Mucosa of gallbladder (tissue), 1 donor: ENCODE results near the gene PCNX2. TPM values are rescaled to one million over a fixed set of nuclear protein-coding genes. Genes with fewer than 3 reads are reported as not detected.

Experiments
- DNase-seq: peaks from one replicate; pipeline ENCODE4 v3.0.0-alpha.2; 2020; ENCODE audit warnings: low spot score
- total RNA-seq: library from RNA; stranded (reverse); gene quantifications from one replicate; pipeline ENCODE4 v1.2.1, GENCODE V29; 2021
- donor health status: DM: no; HTN: no; CAD: no.

Gene PCNX2
- total RNA-seq, 1 donor from 2014 or later, result 28.4 TPM

DNA sequence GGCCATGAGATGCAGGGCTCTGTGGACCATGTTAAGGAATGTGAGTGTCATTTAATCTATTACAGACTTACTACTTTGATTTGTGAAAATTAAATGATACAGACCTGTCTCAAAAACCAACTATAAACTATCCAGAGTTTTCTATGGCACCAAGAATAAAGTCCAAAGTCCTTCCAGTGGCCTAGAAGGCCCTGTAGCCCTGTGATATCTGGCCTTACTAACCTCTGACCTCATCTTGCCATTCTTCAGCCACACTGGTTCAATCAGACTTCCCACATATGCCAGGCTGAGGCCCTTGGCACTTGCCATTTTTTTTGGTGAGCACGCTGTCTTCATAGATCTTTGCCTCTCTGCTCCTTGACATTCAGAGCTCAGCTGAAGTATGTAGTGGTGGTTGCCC lies 337.5 kb downstream of the PCNX2 start:
- no peak for DNase-seq

DNA sequence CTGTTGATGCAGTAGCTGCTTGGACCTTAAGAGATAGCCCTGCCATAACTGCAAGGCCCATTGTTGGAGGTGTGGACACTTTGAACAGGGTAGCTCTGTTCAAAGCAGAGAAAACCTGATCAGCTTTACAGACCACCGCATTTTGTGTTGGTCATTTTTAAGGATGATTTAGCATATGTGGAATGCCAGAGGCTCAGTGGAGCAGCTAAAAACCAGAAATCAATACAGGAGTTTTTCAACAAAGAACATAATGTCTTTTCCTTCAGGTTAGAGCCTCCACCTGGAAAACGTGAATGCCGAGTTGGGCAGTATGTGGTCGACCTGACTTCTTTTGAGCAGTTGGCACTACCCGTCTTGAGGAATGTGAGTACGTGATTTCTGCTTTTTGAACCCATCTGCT lies 339.4 kb downstream of the PCNX2 start:
- no peak for DNase-seq

DNA sequence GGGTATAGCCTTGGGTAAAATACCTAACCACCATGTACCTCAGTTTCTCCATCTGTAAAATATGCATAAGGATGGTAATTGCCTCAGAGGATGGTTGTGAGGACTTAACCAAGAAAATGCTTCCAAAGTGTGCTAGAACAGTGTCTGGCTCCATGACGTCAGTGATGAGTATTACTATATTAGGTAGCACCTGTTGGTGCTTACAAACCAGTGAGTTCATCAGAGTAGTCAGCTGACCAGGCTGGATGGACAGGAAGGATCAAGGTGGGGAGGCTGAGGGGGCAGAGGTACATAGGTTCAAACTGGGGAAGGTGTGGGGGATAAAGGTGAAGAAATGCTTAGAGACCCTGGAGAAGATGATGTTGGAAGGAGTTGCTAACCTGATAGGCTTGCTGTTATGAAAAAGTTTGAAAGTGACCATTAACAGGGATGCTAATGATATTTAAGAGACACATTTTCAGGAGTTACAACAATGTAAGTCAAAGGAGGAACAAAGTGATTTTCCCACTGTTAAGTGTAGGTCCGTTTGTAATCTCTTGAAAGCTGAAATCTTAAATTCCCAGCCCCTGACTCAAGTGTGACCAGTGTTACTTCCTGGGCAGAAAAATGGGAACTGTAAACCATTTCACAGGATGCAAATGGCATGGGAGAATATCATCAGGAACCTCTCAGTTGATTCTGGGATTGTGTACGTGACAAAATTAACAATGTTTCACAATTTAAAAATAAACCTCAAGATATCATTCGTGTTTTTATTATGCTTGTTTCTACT lies 340.7 kb downstream of the PCNX2 start:
- DNase-seq, result no peak

DNA sequence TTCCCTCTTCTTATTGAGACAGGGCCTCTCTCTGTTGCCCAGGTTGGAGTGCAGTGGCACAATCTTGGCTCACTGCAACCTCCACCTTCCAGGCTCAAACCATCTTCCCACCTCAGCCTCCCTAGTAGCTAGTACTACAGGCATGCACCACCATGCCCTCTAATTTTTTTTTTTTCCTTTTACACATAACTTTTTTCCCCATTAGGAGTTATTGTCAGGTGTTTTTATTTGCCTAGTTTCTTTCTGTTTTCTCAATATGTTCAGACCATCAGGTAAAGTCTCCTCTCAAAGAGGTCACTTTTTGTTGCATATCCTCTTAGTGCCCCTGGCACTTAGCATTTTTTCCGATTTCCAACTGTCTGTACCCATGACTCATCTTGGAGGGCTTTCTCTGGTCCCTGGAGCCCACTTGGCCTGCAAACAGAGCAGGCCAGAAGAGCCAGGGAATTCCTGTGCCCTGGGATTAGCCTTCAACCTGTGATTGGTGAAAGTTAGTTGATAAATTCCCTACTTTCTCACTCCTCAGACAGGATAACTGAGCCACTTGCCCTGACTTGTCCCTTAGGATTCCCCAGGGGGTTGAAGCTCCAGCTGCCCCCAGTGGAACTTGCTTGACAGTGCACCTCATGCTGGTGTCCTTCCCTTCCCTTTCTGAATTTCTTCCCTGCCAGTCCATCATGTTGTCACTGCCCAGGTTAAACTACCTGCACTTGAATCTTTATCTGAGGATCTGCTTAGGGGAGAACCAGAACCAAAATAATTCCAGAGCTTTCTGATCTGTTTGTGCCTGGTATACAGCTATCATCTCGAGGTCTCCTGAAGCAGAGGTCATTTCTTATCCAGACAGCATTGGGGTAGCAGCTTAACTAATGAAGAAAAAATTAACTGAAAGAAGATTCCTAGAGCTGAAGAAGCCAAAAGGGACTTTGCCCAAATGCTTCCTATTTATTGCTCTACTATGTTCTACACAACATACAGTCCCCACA lies 342.7 kb downstream of the PCNX2 start:
- DNase-seq, result no peak

DNA sequence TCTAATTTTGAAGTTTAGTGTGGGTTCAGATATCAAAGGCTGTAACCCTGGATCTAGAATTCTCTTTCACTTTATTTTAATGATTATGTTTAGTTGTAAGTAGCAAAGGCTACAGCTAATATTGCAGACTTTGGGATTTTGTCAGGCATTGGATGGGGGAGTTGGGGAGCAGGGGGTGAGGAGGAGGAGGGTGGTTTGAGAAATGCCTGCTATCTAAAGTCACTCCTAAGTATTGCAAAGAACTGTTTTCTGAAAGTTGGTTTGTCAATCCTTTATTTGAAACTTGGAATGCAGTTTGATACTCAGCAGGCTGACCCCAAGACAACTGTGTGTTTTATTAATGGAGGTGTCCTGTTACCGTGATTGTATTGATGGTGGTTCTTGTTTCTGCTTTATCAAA lies 343.9 kb downstream of the PCNX2 start:
- DNase-seq, result no peak

GRCh38 chr1:232951180-232951579 lies 344.3 kb downstream of the PCNX2 start:
- no peak for DNase-seq

- peak; percentile 94 for DNase-seq
Observed at GRCh38 chr1:232950197-232951176, 345.0 kb downstream of the PCNX2 start, which contains the start of gene NTPCR. TSS of gene NTPCR (plus strand) at chr1:232950611. CDS start at chr1:232950711, 100 bp downstream.

- no peak for DNase-seq
Observed at GRCh38 chr1:232949636-232950196, 345.8 kb downstream of the PCNX2 start.

DNA sequence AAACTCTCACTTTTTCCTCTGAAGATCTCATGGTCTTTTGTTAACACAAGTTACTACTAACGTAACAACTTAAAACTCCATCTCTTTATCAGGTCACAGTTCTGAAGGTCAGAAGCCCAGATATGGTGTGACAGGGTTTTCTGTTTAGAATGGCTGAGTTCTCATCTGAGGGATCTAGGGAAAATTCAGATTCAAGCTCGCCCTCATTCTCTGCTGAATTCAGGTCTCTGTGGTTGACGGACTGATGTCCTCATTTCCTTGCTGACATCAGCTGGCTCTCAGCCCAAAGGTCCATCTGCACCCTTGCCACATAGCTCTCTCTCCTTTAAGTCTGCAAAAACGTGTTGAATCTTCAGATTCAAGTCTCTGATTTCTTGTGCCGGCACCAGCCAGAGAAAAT lies 351.2 kb downstream of the PCNX2 start:
- no peak for DNase-seq

DNA sequence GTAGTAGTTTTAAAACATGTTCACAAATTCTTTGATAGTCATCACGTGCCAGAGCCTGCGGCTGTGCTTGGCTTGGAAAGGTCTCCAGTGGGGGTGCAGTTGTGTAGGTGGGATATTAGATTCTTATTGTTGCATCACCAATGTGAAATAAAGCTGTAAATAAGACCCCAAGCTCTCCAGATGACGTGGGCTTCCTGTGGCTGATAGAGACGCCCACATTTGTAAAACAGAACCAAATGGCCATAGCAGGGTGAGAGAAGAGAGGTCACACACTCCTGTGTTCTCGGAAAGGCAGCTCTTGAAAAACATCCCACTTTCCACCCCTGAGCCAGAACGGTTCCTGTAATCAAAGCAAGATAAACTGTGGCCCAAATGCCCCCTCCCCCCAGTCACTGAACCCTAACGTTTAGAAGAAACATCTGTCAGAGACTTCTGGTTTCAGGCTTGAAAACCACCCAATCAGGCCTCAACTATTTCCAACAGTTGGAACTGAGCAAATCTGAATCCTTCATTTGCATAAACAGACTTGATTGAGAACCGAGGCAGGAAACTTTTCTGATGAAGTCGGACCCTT lies 351.8 kb downstream of the PCNX2 start:
- no peak for DNase-seq

DNA sequence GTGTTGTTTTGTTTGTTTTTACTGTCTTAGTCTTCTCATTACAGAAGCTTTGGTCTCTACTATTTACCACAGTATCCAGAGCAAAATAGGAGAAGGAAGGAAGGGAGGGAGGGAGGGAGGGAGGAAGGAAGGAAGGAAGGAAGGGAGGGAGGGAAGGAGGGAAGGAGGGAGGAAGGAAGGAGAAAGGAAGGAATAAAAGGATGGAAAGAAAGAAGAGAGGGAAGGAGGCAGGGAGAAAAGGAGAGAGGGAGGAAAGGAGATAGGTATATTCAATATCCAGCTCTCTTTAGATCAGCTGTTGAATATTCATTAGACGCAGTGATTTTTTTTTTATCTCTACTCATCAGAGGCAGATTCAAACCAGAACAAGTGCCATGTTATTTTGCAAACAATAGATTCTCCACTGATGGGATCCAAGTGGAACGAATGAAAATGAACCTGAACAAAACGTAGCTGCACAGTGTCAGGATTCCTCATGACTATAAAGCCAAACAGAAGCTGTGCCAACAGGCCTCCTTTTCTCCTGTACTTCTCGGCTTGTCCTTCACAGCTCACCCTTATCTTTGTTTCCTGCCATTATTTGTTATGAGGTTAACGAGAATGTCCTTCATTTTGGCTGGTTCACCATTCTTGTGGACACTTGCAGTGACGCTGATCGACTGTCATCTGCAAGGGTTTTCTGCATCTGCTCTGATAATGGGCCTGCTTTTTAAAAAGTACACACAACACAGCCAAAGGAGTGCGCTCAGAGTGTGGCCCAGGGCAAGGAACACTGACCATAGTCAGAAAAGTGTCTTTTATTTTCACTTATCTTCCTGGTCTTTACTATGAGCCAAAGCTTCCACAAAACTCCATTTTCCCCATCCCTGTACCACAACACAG lies 352.9 kb downstream of the PCNX2 start:
- DNase-seq, result no peak

DNA sequence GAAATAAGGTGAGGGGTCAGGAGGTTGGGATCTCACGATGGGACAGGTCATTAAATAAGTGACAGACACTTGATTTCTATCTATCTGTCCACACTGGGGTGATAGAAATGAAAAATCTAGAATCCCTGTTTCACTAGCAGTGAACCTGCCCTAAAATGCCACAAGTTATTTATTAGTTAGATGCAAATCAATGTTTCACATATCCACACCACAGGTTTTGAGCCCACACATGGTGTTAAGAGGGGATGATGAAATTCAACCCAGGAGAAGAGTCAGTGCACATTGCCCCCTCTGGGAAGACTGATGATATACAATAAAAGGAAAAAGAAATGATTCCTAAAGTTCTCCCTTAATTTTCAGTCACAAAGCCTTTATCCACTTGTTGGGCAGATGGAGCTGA lies 355.3 kb downstream of the PCNX2 start:
- DNase-seq, result no peak

GRCh38 chr1:232939748-232940147 lies 355.8 kb downstream of the PCNX2 start:
- no peak for DNase-seq

DNA sequence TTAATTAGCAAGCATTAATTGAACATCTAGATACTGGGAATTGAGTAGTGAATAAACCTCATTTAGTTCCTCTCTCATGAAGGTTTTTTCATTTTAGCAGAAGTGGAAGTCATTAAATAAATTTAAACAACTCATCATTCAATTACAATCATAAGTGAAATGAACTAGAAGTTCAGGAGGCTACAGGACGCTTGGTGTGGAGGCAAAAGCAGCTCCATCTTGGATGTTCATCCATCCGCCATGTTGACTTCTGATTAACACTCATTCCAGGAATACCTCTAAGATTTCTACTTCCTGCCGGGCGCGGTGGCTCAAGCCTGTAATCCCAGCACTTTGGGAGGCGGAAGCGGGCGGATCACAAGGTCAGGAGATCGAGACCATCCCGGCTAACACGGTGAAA lies 356.6 kb downstream of the PCNX2 start:
- no peak for DNase-seq

GRCh38 chr1:232937741-232938375 lies 357.7 kb downstream of the PCNX2 start:
- DNase-seq, result no peak

DNA sequence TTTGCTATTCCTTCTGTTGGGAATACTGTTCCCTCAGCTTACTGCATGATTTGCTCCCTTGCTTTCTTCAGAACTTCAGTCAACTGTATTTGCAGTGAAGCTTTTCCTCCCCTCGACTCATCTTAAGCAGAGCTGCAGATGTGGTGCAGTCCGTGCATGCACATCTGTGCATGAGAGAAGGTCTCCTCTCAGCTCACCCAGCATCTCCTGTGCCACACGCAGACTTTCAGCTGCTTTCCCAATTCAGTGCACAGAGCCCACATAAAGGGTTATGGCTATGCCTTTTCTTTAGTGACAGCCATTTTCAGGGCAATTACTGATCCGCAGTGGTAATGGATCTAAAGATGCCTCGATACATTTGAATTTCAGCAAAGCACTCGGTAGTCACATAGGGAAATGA lies 358.6 kb downstream of the PCNX2 start:
- DNase-seq, result no peak
